Fibroblast of peridontal ligament (primary cell): ENCODE data around the gene ETFA.
"Not testable (repeated sequence)": the region's sequence is repeated elsewhere in the genome, so short reads cannot be mapped to it uniquely, and the experiment has no call there.

ENCODE experiments used
- DNase-seq: peaks from one replicate; pipeline ENCODE4 v3.0.0-alpha.2; 2010; ENCODE audit errors: extremely low read depth

Gene ETFA

GRCh38 chr15:76325704-76326103, 14.4 kb upstream of the ETFA start:
- DNase-seq: no peak

GRCh38 chr15:76324066-76324465, 12.8 kb upstream of the ETFA start:
- no peak for DNase-seq

DNA sequence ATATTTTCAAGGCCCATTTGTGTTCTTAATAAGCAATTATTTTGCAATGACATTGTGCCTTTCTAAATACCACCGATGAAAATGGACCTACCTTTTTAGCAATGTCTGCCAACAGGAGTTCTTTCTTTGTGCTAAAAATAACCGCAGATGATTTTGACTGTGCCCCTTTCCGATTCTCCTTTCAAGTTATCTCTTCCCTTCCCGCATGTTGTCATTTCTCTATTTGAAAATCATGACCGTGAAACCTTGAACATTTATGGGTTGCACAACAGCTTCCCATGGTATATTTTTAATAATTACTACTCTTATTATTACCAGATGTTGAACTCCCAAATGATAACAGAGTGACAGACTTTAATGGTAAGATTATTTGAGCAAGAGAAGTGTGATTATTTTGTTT, 10.3 kb upstream of the ETFA start:
- no peak for DNase-seq

DNA sequence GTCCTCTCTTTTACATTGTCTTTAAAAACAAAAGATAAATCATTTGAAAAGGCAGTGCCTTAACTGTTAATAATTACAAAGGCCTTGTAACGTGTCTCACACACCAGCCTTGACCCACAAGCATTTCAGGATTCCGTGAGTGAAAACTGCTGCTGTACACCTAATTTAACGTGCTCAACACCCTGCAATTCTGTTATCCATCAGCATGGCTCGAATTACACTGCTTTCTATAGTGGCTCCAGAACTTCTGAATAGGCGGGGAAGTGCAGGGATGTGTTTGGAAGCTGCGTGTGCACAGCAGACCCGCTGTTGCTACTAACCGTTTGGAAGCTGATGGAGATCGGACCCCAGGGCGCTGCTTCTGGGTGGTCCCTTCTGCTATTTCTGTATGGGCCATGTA, 9.9 kb upstream of the ETFA start:
- no peak for DNase-seq

- DNase-seq: no peak
Measured at GRCh38 chr15:76320012-76320411, 8.7 kb upstream of the ETFA start.

GRCh38 chr15:76313731-76314130, 2.5 kb upstream of the ETFA start:
- DNase-seq: no peak

GRCh38 chr15:76313175-76313567, 1.9 kb upstream of the ETFA start:
- not testable (repeated sequence) for DNase-seq

- no peak for DNase-seq
Measured at GRCh38 chr15:76312540-76313174, 1.4 kb upstream of the ETFA start.

DNA sequence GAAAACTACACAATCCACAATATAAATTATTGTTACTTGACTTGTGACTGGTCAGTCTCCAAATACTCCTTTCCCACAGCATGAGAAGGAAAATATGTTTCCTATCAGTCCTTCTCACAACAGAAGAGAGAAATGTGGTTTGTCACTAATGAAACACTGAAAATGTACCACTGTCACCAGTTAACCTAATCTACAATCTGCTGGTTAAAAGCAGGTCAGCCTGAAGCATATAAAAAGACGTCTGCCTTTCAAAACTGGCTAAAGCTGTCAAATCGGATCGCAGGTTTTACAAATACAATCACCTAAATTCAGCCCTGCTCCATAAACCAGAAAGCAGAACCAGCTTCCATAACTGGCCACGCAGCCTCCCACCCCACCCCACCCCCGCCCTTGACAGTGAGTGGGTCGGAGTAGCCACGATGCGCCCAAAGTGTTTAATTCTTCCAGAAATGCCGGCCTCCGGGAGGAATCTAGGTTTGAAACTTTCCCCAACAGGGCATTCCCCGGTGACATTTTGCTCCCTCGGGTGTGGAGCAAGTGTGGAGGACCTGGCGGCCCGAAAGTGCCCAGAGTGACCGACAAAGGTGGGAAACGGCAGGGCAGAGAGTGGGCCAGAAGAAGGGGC, 682 bp downstream of the ETFA start:
- peak; percentile 29 for DNase-seq

DNA sequence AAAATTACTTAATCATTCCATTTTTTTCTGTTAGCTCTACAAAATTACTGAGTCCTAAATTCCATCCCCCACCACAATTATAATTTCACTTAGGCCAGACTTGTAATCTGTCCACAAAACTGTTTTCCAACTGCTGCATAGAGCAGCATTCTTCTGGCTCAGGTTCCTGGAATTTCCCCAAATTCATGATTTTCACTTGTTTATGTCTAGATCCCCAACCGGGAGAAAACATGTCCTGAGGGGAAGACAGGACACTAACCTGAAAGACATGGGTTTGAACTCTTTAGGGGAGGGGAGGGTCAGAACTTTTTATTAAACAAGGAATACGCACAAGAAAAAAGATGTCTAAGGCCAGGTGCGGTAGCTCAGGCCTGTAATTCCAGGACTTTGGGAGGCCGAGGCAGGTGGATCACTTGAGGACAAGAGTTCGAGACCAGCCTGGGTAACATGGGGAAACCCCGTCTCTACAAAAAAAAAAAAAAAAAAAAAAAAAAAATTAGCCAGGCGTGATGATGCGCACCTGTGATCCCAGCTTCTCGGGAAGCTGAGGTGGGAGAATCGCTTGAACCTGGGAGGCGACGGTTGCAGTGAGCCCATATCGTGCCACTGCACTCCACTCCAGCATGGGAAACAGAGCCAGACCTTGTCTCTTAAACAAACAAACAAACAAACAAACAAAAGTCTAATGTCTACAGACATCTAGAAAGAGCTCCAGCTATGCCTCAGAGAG, 1.5 kb downstream of the ETFA start:
- peak; percentile 19 for DNase-seq

DNA sequence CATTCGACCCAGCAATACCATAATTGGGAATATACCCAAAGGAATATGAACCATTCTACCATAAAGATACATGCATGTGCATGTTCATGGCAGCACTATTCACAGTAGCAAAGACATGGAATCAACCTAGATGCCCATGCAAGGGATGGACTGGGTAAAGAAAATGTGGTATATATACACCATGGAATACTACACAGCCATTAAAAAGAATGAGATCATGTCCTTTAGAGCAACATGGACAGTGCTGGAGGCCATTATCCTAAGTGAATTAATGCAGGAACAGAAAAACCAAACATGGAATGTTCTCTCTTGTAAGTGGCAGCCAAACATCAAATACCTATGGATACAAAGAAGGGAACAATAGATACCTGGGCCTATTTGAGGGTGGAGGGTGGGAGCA, 7.4 kb downstream of the ETFA start:
- no peak for DNase-seq

GRCh38 chr15:76299786-76300185, 11.5 kb downstream of the ETFA start:
- no peak for DNase-seq

DNA sequence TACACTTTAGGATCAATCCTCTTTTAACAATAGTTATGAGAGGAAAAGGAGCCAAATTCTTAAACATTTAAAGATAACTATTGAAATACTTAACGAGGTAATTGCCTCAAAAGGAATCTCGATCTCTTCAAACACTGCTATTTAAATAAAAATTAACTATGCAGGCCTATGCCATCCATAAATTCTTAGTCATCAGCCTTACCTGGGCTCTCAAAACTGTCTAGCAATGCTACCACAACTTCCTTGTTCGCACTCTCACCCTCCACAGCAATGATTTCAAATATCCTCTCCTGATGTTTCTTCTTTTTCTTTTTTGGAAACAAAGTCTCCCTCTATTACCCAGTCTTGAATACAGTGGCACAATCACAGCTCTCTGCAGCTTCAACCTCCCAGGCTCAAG, 12.3 kb downstream of the ETFA start:
- no peak for DNase-seq

- DNase-seq: not testable (repeated sequence)
Measured at GRCh38 chr15:76297951-76298350, 13.3 kb downstream of the ETFA start.

DNA sequence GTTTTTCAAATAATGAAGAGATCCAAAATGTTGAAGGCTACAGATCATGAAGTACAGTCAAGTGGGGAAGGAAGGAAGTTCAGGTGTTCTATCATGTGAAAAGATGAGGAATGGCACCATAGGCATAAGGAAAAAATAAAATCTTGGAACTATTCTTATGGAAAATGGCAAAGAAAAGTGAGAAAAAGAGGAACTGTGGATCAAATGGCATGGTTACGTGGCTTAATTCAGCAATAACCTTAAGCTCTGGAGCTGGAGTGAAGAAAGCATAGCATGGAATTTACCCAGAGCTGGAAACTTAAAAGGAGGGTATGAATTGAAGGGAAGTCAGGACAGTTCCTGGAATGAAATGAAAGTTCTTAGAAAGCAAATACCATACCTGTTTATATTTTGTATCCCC, 14.4 kb downstream of the ETFA start:
- DNase-seq: no peak

DNA sequence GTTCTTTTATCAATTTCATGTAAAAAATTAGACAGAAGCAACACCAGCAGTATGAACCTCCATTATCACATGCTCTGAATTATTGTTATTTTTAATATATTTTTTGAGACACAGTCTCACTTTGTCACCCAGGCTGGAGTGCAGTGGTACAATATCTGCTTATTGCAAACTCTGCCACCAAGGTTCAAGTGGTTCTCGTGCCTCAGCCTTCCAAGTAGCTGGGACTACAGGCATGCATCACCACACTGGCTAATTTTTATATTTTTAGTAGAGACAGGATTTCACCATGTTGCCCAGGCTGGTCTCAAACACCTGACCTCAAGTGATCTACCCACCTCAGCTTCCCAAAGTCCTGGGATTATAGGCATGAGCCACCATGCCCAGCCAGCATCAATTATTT, 16.8 kb downstream of the ETFA start:
- not testable (repeated sequence) for DNase-seq

DNA sequence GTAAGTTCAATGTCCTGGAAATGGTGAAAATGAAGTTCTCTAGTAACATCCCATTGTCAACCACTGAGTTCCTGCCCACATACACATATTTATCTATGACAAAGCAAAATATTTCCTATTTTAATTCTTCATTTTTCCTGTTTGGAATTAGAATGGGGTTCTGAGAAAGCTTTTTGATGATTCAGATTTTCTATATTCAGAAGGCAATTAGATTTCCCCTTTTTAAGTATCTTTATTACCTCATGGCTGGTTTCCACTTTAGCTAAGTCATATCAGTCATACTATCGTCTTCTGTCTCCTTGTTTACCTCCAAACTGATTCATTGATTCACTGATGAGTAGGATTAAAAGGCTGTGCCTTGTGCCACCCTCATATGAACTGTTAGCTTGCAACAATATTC, 17.9 kb downstream of the ETFA start:
- DNase-seq: no peak

DNA sequence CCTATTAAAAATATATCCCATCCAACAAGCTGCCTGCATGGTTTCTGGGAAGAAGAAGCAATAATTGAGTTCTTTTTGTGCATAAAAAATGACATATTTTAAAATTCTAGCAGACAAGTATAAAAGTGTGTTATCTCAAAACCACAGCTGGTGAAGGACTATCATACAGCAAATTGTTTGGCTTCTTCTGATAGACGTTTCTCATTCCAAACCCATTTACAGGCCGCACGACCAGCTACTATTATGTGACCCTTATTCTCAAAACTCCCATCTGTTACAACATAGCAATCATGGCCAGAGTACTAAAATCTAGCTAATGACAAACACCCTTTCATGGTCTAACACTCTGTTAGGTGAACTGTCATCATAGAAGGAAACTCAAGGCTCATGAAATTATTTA, 21.7 kb downstream of the ETFA start:
- DNase-seq: no peak

- peak; percentile 54 for DNase-seq
Measured at GRCh38 chr15:76286271-76286879, 24.9 kb downstream of the ETFA start.

- DNase-seq: peak; percentile 26
Measured at GRCh38 chr15:76285241-76285825, 25.9 kb downstream of the ETFA start.

GRCh38 chr15:76282465-76282864, 28.8 kb downstream of the ETFA start:
- DNase-seq: no peak

DNA sequence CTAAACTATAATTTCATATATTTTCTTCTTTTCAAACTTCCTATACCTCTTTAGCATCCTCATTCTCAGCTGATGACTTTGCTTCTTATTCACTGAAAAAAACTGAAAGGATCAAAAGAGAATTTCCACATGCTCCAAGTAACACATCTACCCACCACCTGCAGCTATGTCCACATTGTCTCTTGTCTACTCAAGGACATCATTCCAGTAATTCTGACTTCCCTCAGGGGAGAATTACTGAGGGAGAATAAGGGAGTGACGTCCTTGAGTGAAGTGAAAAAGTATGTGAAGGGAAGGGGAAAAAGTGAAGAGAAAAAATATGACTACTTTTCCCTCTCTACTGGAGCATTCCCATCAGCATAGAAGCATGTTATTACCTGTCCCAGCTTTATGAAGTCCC, 32.6 kb downstream of the ETFA start:
- no peak for DNase-seq
